Hematopoietic multipotent progenitor cell treated with erythropoietin and hydrocortisone succinate and interleukin-3 and kit ligand, for 8 days (in vitro differentiated cells): ENCODE results near the gene BAD.
"Not testable (repeated sequence)": the region's sequence is repeated elsewhere in the genome, so short reads cannot be mapped to it uniquely, and the experiment has no call there.

Experiments used
- DNase-seq: peaks from one replicate; pipeline ENCODE4 v3.0.0-alpha.2; 2015

Gene BAD

DNA sequence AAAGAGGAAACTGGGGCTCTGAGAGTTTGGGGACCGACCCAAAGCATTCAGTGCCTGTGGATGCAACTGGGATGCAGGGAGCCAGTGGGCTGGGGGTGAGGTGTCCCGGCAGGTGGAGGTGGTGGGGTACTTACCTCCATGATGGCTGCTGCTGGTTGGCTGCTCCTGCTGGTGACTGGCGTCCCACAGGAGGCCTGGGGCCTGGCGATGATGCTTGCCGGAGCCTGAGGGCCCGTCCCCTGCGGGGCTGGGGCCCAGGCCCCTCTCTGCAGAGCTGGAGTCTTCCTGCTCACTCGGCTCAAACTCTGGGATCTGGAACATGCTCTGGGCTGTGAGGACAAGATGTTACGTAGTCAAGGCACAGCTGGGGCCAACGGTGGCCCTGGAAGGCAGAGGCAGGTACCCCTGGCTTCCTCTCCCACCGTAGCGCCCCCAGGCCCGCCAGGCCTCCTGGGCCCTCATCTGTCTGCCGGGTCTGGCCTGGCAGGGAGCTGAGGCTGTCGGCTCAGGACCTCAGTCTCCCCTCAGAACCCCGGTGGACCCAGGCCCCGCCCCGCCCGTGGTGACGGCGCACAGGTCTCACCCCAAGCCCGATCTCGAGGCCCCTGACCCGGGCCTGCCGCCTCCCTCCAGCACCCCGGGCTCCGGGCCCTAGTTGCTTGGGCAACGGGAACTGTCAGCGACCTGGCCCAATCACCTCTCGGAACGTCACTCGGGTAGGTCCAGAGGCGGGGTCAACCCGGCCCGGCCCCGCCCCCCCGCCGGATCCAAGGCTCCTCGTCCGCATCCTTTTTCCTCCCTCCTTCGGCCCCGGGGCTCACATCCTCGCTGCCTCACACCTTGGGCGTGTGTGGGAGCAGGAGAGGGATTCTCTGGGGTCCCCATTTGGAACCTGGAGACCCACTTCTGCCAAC is at the start of gene BAD:
Gene BAD (minus strand): TSS at position 618 of the 914 bp plus-strand sequence. CDS start 297 bp downstream, at position 321.
- peak; percentile 94 for DNase-seq

DNA sequence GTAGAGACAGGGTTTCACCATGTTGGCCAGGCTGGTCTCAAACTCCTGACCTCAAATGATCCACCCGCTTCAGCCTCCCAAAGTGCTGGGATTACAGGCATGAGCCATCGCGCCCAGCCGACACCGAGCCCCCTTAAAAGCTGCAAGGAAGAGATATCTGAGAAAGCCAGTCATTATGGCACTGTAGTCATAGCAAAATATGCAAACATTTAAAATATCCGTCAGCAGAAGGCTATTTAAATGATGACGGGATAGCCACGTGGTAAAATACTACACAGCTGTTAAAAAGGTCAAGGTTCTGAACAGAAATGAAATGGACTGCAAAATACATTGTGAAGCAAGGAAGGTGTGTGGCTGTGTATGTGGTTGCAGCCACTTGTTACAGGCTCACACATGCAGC is 49.1 kb upstream of the BAD start:
- peak; percentile 34 for DNase-seq

DNA sequence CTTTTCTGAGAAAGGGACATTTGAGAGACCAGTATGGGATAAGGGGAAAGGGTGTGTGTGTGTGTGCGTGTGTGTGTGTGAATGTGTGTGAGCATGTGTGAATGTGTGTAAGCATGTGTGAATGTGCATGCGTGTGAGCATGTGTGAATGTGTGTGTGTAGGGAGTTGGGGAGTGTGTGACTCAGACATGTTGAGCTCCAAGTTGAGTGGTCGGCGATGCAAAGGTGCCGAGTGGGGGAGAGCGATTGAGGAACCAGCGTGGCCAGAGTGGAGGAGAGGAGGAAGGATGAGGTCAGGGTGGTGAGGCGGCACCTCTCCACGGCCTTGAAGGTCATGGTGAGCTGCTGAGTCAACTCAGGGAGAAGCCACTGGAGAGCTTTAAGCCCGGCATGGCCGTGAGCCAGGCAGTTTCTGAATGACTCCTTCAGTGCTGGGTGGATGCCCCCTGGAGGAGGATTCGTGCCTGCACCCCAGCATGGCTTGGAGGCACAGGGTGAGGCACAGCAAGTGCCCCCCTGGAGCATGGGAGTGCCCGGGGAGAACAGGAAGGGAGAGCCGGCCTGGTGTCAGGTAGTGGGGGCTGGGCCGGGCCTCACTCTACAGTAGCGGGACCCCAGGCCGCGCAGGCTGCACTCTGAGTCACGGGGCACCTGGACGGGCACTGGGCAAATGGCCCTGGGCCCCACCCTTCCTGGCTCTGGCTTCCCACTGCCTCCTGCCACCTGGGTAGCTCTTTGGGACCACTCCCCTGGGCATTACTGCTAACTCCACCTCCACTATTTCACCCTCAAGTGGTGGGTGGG is 47.3 kb upstream of the BAD start:
- peak; percentile 95 for DNase-seq

DNA sequence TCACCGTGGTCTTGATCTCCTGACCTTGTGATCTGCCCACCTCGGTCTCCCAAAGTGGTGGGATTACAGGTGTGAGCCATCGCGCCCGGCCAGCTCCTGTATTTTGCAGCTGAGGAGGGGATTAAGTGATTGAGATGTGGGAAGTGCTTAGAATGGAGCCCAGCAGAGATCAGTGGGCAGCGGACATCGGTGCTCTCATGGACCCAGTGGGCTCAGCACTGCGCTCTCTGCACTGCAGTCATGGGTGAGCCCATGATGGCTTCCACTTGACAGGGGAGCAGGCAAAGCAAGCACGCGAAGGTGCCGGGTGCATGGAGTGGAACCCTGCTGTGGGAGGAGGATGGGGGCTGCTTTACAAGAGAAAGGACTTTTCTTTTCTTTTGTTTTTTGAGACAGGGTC is 46.4 kb upstream of the BAD start:
- no peak for DNase-seq

DNA sequence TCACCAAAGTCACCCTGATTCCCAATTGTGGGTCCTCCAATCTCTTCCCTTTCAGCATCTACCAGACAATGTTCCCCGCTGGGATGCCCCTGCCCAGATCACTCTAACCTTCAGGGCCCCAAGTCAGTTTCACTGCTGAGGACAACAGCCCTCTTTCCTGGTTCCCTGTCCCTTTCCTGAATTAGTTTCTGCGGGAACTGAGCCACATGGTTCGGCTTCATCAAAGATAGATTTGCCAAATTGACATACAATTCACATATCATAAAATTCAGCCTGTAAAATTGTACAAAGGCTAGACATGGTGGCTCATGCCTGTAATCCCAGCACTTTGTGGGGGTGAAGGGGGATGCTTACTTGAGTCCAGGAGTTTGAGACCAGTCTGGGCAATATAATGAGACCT is 43.5 kb upstream of the BAD start:
- no peak for DNase-seq

DNA sequence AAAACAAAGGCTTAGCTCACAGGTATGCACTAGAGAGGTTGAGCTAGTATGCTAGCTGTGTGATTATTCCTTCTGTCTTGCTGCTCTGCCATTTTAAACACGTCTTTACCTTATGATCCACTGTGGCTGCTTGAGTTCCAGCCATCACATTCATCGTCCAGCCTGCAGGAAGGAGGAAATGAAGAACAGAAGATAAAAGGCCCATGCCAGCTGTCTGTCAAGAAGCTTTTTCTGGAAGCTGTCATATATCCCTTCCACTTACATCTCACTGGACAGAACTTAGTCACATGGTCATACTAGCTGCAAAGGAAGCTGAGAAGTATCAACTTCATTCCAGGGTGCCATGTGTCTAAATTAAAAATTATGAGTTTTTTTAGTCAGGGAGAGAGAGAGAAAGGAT is 42.9 kb upstream of the BAD start:
- no peak for DNase-seq

DNA sequence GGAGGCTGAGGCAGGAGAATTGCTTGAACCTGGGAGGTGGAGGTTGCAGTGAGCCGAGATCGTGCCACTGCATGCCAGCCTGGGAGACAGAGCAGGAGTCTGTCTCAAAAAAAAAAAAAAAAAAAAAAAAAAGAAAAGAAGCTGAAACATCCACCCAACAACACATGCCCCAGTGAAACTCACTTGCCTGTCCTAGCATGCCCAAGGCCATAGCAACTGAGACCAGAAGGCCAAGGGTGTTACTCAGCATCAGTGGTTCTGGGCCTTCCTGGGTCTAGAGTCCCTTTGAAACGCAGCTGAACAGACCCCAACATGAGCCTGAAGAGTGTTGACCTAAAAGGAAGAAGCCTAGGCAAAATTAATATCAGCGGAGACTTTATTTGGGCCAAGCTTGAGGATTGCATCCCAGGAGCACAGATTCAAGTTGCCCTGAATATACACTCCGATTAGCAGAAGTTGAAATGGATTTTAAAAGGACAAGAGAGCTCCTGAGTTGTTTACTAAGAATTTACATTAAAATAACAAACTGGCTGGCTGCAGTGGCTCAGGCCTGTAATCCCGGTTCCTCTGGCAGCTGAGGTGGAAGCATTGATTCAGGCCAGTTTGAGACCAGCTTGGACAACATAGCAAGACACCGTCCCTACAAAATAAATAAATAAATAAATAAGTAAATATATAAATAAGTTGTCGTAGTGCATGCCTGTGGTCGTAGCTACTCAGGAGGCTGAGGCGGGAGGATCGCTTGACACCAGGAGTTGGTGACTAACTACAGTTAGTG is 40.4 kb upstream of the BAD start:
- no peak for DNase-seq

DNA sequence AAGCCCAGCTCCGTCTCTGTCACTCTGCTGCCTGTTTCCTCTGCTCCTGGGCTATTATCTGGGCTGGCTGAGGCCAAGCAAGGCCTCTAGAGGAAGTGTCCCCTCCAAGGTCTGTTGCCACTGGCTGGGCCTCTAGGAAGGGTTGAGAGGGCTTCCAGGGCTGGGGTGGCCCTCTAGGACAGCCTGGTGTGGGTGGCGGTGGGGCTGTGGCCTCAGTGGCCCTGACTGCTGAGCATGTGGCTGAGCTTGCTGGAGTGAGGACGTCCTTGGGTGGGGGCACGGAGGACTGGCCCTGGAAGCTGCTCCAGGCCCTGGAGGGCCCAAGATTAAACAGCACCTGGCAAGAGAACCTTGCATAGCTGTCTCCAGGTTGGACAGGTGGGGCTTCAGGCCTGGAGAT is 39.5 kb upstream of the BAD start:
- DNase-seq = not testable (repeated sequence)

DNA sequence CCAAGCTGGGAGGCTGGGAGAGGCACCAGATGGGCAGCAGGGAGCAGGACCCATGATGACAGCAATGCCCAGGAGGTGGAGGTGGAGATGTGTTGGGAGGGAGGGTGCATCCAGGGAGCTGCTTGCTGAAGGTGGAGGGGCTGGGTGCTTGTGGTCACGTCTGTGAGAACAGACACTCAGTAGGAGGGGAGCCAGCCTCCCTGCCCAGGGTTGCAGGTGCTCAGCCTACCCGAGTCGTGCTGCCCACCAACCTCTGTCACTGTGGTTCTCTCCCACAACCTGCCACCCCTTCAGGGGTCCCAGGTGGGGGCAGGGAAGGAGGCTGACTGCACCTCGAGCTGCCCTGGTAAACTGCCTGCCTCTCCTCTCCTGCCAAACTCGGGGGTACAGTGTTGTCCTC is 38.9 kb upstream of the BAD start:
- no peak for DNase-seq

DNA sequence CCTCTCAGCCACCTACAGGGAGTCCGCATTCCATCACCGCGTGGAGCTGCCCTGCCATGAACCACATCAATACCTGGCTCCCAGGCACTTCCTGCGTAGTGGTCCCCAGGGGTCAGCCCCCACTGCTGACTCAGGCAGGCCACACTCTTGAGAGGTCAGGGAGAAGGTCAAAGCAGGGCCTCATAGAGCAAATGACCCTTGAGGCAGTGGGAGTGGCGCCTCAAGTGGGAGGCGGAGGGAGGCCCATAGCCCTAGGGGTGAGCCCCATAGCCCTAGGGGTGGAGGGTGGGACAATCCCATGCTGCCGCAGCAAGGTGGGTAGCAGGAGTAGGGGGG is 38.4 kb upstream of the BAD start:
- DNase-seq = no peak

DNA sequence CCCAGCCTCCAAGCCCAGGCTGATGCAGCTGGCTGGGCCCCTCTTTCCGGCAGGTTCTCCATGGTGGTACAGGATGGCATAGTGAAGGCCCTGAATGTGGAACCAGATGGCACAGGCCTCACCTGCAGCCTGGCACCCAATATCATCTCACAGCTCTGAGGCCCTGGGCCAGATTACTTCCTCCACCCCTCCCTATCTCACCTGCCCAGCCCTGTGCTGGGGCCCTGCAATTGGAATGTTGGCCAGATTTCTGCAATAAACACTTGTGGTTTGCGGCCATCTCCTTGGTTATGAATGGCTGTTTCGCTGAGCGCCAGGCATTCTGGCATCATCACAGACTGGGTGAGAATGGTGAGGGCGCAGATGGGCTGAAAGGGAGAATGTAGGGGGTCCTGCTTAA is 37.1 kb upstream of the BAD start:
- no peak for DNase-seq

DNA sequence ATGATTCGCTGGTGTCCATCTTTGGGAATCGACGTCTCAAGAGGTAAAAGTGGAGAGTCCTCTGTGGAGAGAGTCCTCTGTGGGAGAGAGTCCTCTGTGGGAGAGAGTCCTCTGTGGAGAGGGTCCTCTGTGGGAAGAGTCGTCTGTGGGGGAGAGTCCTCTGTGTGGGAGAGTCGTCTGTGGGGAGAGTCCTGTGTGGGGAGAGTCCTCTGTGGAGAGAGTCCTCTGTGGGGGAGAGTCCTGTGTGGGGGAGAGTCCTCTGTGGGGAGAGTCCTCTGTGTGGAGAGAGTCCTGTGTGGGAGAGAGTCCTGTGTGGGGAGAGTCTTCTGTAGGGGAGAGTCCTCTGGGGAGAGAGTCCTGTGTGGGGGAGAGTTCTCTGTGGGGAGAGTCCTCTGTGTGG is 36.6 kb upstream of the BAD start:
- DNase-seq = no peak

DNA sequence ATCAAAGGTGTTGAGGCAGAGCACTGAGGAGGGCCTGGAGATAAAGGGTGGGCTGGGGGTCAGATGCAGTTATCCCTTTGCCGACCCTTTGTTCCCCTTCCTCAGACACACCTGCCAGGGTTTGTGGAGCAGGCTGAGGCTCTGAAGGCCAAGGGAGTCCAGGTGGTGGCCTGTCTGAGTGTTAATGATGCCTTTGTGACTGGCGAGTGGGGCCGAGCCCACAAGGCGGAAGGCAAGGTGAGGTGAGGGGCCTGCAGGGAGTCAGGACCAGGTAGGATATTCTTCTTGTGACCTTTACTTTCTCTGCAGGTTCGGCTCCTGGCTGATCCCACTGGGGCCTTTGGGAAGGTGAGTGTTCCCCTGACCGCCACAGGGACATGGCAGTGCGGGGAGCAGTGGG is 36.1 kb upstream of the BAD start:
- no peak for DNase-seq

DNA sequence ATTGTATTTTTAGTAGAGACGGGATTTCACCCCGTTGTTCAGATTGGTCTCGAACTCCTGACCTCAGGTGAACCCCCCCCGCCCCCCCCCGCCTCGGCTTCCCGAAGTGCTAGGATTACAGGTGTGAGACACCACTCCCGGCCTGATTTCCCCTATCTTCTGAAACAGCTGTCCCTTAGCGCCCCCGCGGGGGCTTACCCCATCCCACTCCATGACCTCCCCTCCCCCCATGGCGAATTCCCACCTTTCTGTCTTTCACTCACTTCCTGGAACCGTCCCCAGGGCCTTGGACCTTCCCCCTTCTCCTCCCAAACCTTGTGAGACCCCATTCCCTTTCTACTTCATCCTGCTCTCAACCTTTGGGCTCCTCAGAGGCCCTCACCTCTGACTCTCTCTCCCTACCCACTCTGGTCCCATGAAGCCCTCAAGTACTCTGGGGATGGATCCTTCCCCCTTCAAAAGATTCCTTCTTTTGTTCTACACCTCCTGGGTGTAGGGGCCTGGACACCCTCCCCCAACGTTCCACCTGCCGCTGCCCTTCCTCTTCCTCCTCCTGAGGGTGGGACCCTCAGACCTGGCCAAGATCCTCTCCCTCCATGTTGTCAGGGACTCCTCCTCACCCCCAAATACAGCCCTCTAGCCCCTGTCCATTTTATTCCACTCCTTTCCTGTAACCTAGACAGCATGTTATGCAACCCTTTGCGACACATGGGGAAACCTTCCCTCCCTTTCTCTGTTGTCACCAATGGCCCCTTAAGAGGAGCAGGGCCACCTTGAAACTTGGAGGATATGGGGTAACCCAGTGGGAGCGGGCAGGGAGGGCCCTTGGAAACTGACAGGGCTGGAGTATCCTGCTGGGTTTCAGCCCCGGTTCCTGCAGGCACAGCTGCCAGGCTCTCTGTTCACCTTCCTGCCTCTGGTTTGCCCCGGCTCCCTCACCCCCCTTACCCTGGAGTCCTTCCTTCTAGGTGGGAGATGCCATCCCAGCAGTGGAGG is 34.6 kb upstream of the BAD start:
- DNase-seq = no peak

DNA sequence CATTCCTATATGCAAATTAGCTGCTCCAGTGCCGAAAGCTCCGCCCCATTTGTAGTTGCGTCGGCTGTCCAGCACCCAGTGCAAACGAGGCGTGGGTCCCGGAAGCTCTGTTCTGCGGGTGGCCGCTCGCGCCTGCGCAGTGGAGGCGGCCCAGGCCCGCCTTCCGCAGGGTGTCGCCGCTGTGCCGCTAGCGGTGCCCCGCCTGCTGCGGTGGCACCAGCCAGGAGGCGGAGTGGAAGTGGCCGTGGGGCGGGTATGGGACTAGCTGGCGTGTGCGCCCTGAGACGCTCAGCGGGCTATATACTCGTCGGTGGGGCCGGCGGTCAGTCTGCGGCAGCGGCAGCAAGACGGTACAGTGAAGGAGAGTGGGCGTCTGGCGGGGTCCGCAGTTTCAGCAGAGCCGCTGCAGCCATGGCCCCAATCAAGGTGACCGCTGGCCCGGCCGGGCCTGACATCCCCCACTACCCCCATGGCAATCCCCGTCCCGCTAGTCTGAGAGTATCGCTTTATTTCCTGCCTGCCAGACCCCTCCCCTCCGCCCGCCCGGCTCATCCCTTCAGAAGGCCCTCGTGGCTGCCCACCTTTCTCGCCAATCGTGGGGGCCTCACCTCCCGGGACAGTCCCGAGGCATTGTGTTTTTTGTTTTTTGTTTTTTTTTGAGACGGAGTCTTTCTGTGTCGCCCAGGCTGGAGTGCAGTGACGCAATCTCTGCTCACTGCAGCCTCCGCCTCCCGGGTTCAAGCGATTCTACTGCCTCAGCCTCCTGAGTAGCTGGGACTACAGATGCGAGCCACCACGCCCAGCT is 33.7 kb upstream of the BAD start, which contains the start of gene PRDX5:
Gene PRDX5 (plus strand): TSS at position 161 of the 805 bp plus-strand sequence. CDS start 95 bp downstream, at position 256.
- DNase-seq = peak; percentile 98

DNA sequence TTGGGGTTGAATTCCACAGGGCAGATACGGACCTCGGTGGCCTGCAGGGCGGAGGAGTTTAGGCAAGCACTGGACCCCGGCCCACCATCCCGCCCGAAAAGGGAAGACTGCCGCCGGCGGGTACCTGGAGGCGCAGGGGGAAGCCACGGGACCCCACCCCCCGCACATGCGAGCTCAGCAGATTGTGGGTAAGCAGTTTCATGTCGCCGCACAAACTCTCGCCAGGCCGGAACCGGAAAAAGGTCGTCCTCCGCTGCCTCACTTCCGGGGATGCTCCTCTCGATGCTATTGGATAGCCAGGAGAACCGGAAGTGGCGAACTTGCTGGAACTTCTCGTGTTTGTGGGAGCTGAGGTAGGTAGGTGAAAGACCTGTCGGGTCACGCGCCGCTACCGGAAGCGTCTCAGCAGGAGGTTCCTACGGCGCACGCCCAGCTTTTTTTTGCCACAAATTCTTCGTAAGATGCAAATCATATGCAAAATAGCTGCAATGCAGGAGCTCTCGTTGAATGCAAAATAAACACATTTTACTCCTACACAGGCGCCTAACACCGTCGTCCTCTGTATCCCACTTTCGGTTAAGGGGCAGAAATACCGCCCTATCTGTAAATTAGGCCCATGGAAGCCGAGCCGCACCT is 33.0 kb upstream of the BAD start, which contains the start of gene TRMT112:
Gene TRMT112 (minus strand): TSS at position 235 of the 636 bp plus-strand sequence. CDS start 33 bp downstream, at position 202.
- peak; percentile 99 for DNase-seq

DNA sequence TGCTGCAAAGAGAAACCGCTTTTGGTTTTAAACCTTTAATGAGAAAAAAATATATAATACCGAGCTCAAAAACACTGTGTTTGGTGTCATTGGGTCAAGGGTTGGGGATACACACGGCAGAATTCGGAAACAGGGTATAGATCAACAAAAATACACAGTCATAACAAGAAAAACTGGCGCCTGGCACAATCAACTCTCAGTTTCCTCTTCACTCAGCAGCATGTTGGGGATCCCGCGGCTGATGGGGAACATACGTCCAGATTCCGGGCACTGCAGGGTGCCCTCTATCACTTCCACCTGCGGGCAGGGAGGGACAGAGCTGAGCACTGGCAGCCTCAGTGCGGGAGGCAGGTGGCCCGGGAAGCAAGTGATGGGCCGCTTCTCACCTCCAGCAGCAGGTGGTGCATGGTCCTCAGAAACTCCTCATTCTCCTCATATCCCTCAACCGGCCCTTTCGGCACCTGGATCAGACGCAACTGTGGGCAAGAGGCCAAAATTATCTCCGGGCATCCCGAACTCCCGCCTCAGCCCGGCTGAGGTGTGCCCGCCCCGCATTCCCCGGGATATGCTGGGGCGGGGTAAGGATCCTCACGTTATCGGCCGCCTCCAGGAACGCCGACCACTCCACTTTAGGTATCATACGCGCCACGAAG is 32.3 kb upstream of the BAD start:
- peak; percentile 39 for DNase-seq

DNA sequence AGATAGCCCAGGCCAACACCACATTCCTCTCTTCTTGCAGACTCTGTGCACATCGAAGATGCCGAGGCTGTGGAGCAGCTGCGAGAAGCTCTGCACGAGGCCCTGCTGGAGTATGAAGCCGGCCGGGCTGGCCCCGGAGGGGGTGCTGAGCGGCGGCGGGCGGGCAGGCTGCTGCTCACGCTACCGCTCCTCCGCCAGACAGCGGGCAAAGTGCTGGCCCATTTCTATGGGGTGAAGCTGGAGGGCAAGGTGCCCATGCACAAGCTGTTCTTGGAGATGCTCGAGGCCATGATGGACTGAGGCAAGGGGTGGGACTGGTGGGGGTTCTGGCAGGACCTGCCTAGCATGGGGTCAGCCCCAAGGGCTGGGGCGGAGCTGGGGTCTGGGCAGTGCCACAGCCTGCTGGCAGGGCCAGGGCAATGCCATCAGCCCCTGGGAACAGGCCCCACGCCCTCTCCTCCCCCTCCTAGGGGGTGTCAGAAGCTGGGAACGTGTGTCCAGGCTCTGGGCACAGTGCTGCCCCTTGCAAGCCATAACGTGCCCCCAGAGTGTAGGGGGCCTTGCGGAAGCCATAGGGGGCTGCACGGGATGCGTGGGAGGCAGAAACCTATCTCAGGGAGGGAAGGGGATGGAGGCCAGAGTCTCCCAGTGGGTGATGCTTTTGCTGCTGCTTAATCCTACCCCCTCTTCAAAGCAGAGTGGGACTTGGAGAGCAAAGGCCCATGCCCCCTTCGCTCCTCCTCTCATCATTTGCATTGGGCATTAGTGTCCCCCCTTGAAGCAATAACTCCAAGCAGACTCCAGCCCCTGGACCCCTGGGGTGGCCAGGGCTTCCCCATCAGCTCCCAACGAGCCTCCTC is 31.4 kb upstream of the BAD start:
- not testable (repeated sequence) for DNase-seq
